H9 (cell line): ENCODE data around the gene C10orf88. TPM values are rescaled to one million over a fixed set of nuclear protein-coding genes. Genes with fewer than 3 reads are reported as not detected.

ENCODE experiments used
- DNase-seq: peaks from one replicate; pipeline ENCODE4 v3.0.0-alpha.2; 2017
- H2AFZ ChIP-seq: one replicate; pipeline ENCODE4 v1.6.1; 2013; ENCODE audit warnings: mild to moderate bottlenecking, low read length, control low read depth, moderate library complexity
- H2AK5ac ChIP-seq: 2 replicates; pipeline ENCODE4 v1.6.1; 2013; ENCODE audit warnings: low read length, control low read depth, mixed read lengths; ENCODE audit not compliant: insufficient read length
- H2BK120ac ChIP-seq: one replicate; pipeline ENCODE4 v1.6.1; 2013; ENCODE audit warnings: low read depth, mild to moderate bottlenecking, low read length, control low read depth, inconsistent platforms; ENCODE audit not compliant: poor library complexity, severe bottlenecking
- H2BK12ac ChIP-seq: 2 replicates; pipeline ENCODE4 v1.6.1; 2013; ENCODE audit warnings: low read length, control low read depth, mixed read lengths, low read depth; ENCODE audit not compliant: insufficient read length
- H2BK15ac ChIP-seq: 2 replicates; pipeline ENCODE4 v1.6.1; 2013; ENCODE audit warnings: low read depth, low read length, control low read depth
- H2BK20ac ChIP-seq: one replicate; pipeline ENCODE4 v1.6.1; 2013; ENCODE audit warnings: low read depth, mild to moderate bottlenecking, low read length, control low read depth, inconsistent platforms; ENCODE audit not compliant: poor library complexity, severe bottlenecking
- H2BK5ac ChIP-seq: 2 replicates; pipeline ENCODE4 v1.6.1; 2013; ENCODE audit warnings: low read length, control low read depth, mixed read lengths; ENCODE audit not compliant: insufficient read length
- H3K14ac ChIP-seq: 2 replicates; pipeline ENCODE4 v1.6.1; 2013; ENCODE audit warnings: low read length, control low read depth; ENCODE audit not compliant: insufficient read depth
- H3K18ac ChIP-seq: 2 replicates; pipeline ENCODE4 v1.6.1; 2013; ENCODE audit warnings: low read depth, mild to moderate bottlenecking, mixed read lengths, low read length, control low read depth; ENCODE audit not compliant: insufficient read length
- H3K23ac ChIP-seq: 2 replicates; pipeline ENCODE4 v1.6.1; 2013; ENCODE audit warnings: low read length, control low read depth, mixed read lengths, low read depth; ENCODE audit not compliant: insufficient read length
- H3K23me2 ChIP-seq: 2 replicates; pipeline ENCODE4 v1.6.1; 2013; ENCODE audit warnings: low read depth, mild to moderate bottlenecking, mixed read lengths, low read length, control low read depth; ENCODE audit not compliant: insufficient read length, poor library complexity, severe bottlenecking
- H3K27ac ChIP-seq: 2 replicates; pipeline ENCODE4 v1.5.1; 2013; ENCODE audit warnings: low read length, control low read depth, mixed read lengths, low read depth; ENCODE audit not compliant: insufficient read length
- H3K27me3 ChIP-seq: 2 replicates; pipeline ENCODE4 v1.6.1; 2013; ENCODE audit warnings: low read length, control low read depth, inconsistent platforms; ENCODE audit not compliant: insufficient read depth
- H3K4ac ChIP-seq: 2 replicates; pipeline ENCODE4 v1.6.1; 2013; ENCODE audit warnings: low read depth, mild to moderate bottlenecking, control low read depth, inconsistent platforms, low read length, moderate library complexity
- H3K4me1 ChIP-seq: 2 replicates; pipeline ENCODE4 v1.6.1; 2013; ENCODE audit warnings: low read length, control low read depth, inconsistent platforms; ENCODE audit not compliant: insufficient read depth
- H3K4me2 ChIP-seq: 2 replicates; pipeline ENCODE4 v1.6.1; 2013; ENCODE audit warnings: low read length, control low read depth, mixed read lengths; ENCODE audit not compliant: insufficient read length, insufficient read depth
- H3K56ac ChIP-seq: 2 replicates; pipeline ENCODE4 v1.6.1; 2013; ENCODE audit warnings: low read depth, mild to moderate bottlenecking, mixed read lengths, low read length, control low read depth; ENCODE audit not compliant: insufficient read length
- H3K79me1 ChIP-seq: 2 replicates; pipeline ENCODE4 v1.6.1; 2013; ENCODE audit warnings: low read depth, mild to moderate bottlenecking, moderate library complexity, low read length, control low read depth, inconsistent platforms; ENCODE audit not compliant: insufficient read depth, poor library complexity, severe bottlenecking
- H3K79me2 ChIP-seq: 2 replicates; pipeline ENCODE4 v1.6.1; 2013; ENCODE audit warnings: low read length, control low read depth, inconsistent platforms; ENCODE audit not compliant: insufficient read depth
- H3K9ac ChIP-seq: 2 replicates; pipeline ENCODE4 v1.6.1; 2013; ENCODE audit warnings: low read length, control low read depth, mixed read lengths; ENCODE audit not compliant: insufficient read length; ENCODE audit errors: extremely low read depth
- H3K9me3 ChIP-seq: one replicate; pipeline ENCODE4 v1.6.1; 2013; ENCODE audit warnings: low read depth, low read length, inconsistent platforms; ENCODE audit not compliant: control insufficient read depth
- H3T11ph ChIP-seq: one replicate; pipeline ENCODE4 v1.6.1; 2013; ENCODE audit warnings: mild to moderate bottlenecking, low read length, control low read depth, inconsistent platforms
- H4K20me1 ChIP-seq: one replicate; pipeline ENCODE4 v1.6.1; 2013; ENCODE audit not compliant: control insufficient read depth, insufficient read length, insufficient read depth
- H4K5ac ChIP-seq: 2 replicates; pipeline ENCODE4 v1.6.1; 2013; ENCODE audit warnings: low read depth, mild to moderate bottlenecking, mixed read lengths, low read length, control low read depth; ENCODE audit not compliant: insufficient read length
- H4K8ac ChIP-seq: replicated peaks from 2 replicates; pipeline ENCODE4 v1.6.1; 2013; ENCODE audit warnings: low read length, control low read depth, mixed read lengths, low read depth; ENCODE audit not compliant: insufficient read length
- H4K91ac ChIP-seq: 2 replicates; pipeline ENCODE4 v1.6.1; 2013; ENCODE audit warnings: low read depth, mild to moderate bottlenecking, moderate library complexity, mixed read lengths, low read length, control low read depth; ENCODE audit not compliant: insufficient read length
- H3K27ac Mint-ChIP-seq, 3 experiments: 2 replicates in 2 of 3; 3 replicates in 1 of 3; pipeline ENCODE4 v1.8.0; 2020 to 2021; ENCODE audit warnings: mixed read lengths in 3 of 3, mild to moderate bottlenecking in 1 of 3, moderate library complexity in 1 of 3
- H3K27me3 Mint-ChIP-seq: 2 replicates; pipeline ENCODE4 v1.8.0; 2021; ENCODE audit warnings: low read depth, mild to moderate bottlenecking, moderate library complexity, mixed read lengths
- H3K36me3 Mint-ChIP-seq, 3 experiments: 2 replicates in 2 of 3; 3 replicates in 1 of 3; pipeline ENCODE4 v1.8.0; 2020 to 2021; ENCODE audit warnings: low read depth in 3 of 3, mixed read lengths in 3 of 3; ENCODE audit not compliant: insufficient read depth in 1 of 3
- H3K4me1 Mint-ChIP-seq, 2 experiments: 2 replicates each; pipeline ENCODE4 v1.8.0; 2020; ENCODE audit warnings: mixed read lengths in 2 of 2
- H3K4me3 Mint-ChIP-seq, 2 experiments: 2 replicates in 1 of 2; 3 replicates in 1 of 2; pipeline ENCODE4 v1.8.0; 2020 to 2021; ENCODE audit warnings: mild to moderate bottlenecking in 2 of 2, mixed read lengths in 2 of 2, moderate library complexity in 1 of 2
- H3K9me3 Mint-ChIP-seq, 2 experiments: 2 replicates in 1 of 2; 3 replicates in 1 of 2; pipeline ENCODE4 v1.8.0; 2020; ENCODE audit warnings: mild to moderate bottlenecking in 2 of 2, mixed read lengths in 2 of 2, moderate library complexity in 1 of 2
- CTCF ChIP-seq: fragments of 200-600 bp; sonication (generic); conservative IDR thresholded peaks from 3 replicates; pipeline ENCODE4 v1.8.0; 2021; ENCODE audit warnings: antibody characterized with exemption, mild to moderate bottlenecking
- WGBS: extraction: QIAGEN DNeasy Blood & Tissue Kit; methylation state at CpG from one replicate; pipeline ENCODE4 v1.1.7; 2013; ENCODE audit warnings: missing lambda C conversion rate, low lambda C conversion rate, mixed read lengths; ENCODE audit not compliant: insufficient read length; ENCODE audit errors: extremely low coverage; 5-methylcytosine and 5-hydroxymethylcytosine counted together
- total RNA-seq: library from RNA; stranded (reverse); gene quantifications from 2 replicates; pipeline ENCODE4 v1.2.1, GENCODE V29; 2021

Gene C10orf88
- total RNA-seq, 1 experiment from 2014 or later: 11.7 TPM

GRCh38 chr10:122949296-122949695, 4.7 kb downstream of the C10orf88 start:
- H3K56ac ChIP-seq: no peak overlapping the region
- DNase-seq: no peak
- no peak overlapping the region for H2AFZ ChIP-seq
- H3K23ac ChIP-seq: no peak overlapping the region
- H4K20me1 ChIP-seq: no peaks in the 10 kb centered on the region
- H4K8ac ChIP-seq: no peak overlapping the region
- H3K18ac ChIP-seq: no peak overlapping the region
- peaks cover 2% of the 10 kb centered on the region for H3K27me3 Mint-ChIP-seq
- H3K27ac Mint-ChIP-seq: no peak overlapping the region
- no peaks in the 10 kb centered on the region for H3K79me2 ChIP-seq
- H2BK5ac ChIP-seq: no peak overlapping the region
- H3K4ac ChIP-seq: no peak overlapping the region
- H3K4me1 Mint-ChIP-seq: peaks cover 11 to 15% of the 10 kb centered on the region in 2 experiments
- H3K4me2 ChIP-seq: no peak overlapping the region
- H3K9ac ChIP-seq: no peak overlapping the region
- H2BK20ac ChIP-seq: no peak overlapping the region
- H2BK12ac ChIP-seq: no peak overlapping the region
- no peaks in the 10 kb centered on the region for H3K9me3 ChIP-seq
- no peak overlapping the region for H3K4me3 Mint-ChIP-seq
- no peak overlapping the region for H2BK15ac ChIP-seq
- H3K4me1 ChIP-seq: no peaks in the 10 kb centered on the region
- H3K9me3 Mint-ChIP-seq: peaks cover 2% of the 10 kb centered on the region in 2 experiments; a peak in 4 of 5 replicates
- H4K5ac ChIP-seq: no peak overlapping the region
- H4K91ac ChIP-seq: no peak overlapping the region
- no peak overlapping the region for H3K14ac ChIP-seq
- no CpG with 5 or more reads among the region's 3 CpGs for WGBS
- H2BK120ac ChIP-seq: no peak overlapping the region
- TF ChIP-seq CTCF: no peak
- peaks cover 12 to 57% (median 43%) of the 10 kb centered on the region in 3 experiments; a peak in 6 of 7 replicates for H3K36me3 Mint-ChIP-seq
- no peak overlapping the region for H3K27ac ChIP-seq
- H3K79me1 ChIP-seq: no peaks in the 10 kb centered on the region
- no peak overlapping the region for H3T11ph ChIP-seq
- H3K23me2 ChIP-seq: peaks cover 4% of the 10 kb centered on the region
- H2AK5ac ChIP-seq: no peak overlapping the region
- H3K27me3 ChIP-seq: no peaks in the 10 kb centered on the region
